ENCODE measurements around the gene SCN5A.

DNA sequence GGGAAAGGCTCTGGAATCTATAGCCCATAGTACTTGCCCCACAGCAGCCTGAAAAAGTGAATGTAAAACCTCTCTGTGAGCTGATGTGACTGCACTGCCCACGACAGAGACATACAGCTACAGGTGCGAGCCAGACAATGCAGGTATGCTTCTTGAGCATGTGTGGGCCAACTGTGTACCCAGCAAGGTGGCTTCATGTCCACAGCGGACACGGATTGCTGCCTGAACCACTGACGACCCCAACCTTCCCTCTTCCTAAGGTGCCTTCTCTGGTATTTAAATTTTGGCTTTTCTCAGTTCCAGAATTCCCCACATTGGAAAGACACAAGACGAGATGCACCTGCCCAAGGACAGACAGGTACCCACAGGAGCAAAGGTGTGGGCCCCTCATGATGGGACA is 65.8 kb downstream of the SCN5A start:
- TF ChIP-seq CTCF (optimal IDR thresholded peaks at IDR 0.05 in 1 of 3, IDR thresholded peaks at IDR 0.05 in 1 of 3, conservative IDR thresholded peaks at IDR 0.05 in 1 of 3; ENCODE audit: extremely low read depth in 1 of 3, insufficient read depth in 2 of 3, low read length in 3 of 3) (no peak), EZH2 (IDR thresholded peaks at IDR 0.05; ENCODE audit: low read length) (no peak)
